OCI-LY1 (cell line): ENCODE data around the gene KCNK2.

Experiments used
- CTCF ChIP-seq: fragments of 200-600 bp; sonication (generic), shearing (Covaris generic); IDR thresholded peaks from 2 replicates; pipeline ENCODE4 v1.5.1; 2017; ENCODE audit warnings: mild to moderate bottlenecking, antibody characterized with exemption, low read length, moderate library complexity, mixed read lengths
- EZH2 ChIP-seq: fragments of 200-600 bp; sonication (generic), shearing (Covaris generic); IDR thresholded peaks from 2 replicates; pipeline ENCODE4 v1.8.0; 2017; ENCODE audit warnings: borderline replicate concordance, mixed run types, mild to moderate bottlenecking, antibody characterized with exemption, low read length, moderate library complexity, mixed read lengths

- TF ChIP-seq CTCF = peak; percentile 31; the same call in 1 of the 2 replicates
- TF ChIP-seq EZH2 = no peak
Measured at GRCh38 chr1:215076322-215076721, 6.2 kb upstream of the KCNK2 start.
